Activated CD4-positive, alpha-beta T cell treated with anti-CD3 and anti-CD28 coated beads for 48 hours (primary cell): ENCODE results near the gene TTC1.
"Not testable (repeated sequence)": the region's sequence is repeated elsewhere in the genome, so short reads cannot be mapped to it uniquely, and the experiment has no call there.

Experiments used
- DNase-seq: peaks from one replicate; pipeline ENCODE4 v3.0.0-alpha.2; 2020

The TTC1 gene

GRCh38 chr5:160008877-160009590 lies at the start of gene TTC1:
Gene TTC1, plus strand, starts transcription at chr5:160009139. Its CDS starts 1,390 bp downstream, at chr5:160010529.
- peak; percentile 93 for DNase-seq

GRCh38 chr5:159961176-159962160 lies 47.5 kb upstream of the TTC1 start:
- DNase-seq: no peak

GRCh38 chr5:159962214-159962613 lies 46.7 kb upstream of the TTC1 start:
- DNase-seq: no peak

GRCh38 chr5:159963935-159964334 lies 45.0 kb upstream of the TTC1 start:
- DNase-seq: no peak

- peak; percentile 49 for DNase-seq
Observed at GRCh38 chr5:159965031-159965837, 43.7 kb upstream of the TTC1 start.

- DNase-seq: not testable (repeated sequence)
Observed at GRCh38 chr5:159965838-159966128, 43.2 kb upstream of the TTC1 start.

- no peak for DNase-seq
Observed at GRCh38 chr5:159969966-159970365, 39.0 kb upstream of the TTC1 start.

GRCh38 chr5:159971038-159971437 lies 37.9 kb upstream of the TTC1 start:
- no peak for DNase-seq

- DNase-seq: no peak
Observed at GRCh38 chr5:159971514-159971913, 37.4 kb upstream of the TTC1 start.

- peak; percentile 14 for DNase-seq
Observed at GRCh38 chr5:159971931-159972461, 36.9 kb upstream of the TTC1 start.

GRCh38 chr5:159972538-159973362 lies 36.2 kb upstream of the TTC1 start:
- DNase-seq: no peak

GRCh38 chr5:159975462-159976019 lies 33.4 kb upstream of the TTC1 start:
- DNase-seq: no peak

- no peak for DNase-seq
Observed at GRCh38 chr5:159976921-159977320, 32.0 kb upstream of the TTC1 start.

GRCh38 chr5:159978358-159978757 lies 30.6 kb upstream of the TTC1 start:
- DNase-seq: no peak

GRCh38 chr5:159982421-159983173 lies 26.3 kb upstream of the TTC1 start:
- no peak for DNase-seq

GRCh38 chr5:159987031-159987674 lies 21.8 kb upstream of the TTC1 start:
- peak; percentile 83 for DNase-seq

- no peak for DNase-seq
Observed at GRCh38 chr5:159990506-159990905, 18.4 kb upstream of the TTC1 start.

- DNase-seq: no peak
Observed at GRCh38 chr5:159992566-159992965, 16.4 kb upstream of the TTC1 start.

GRCh38 chr5:159993194-159993593 lies 15.7 kb upstream of the TTC1 start:
- no peak for DNase-seq

- DNase-seq: no peak
Observed at GRCh38 chr5:159995907-159996306, 13.0 kb upstream of the TTC1 start.
